GM21447 (cell line): ENCODE data around the gene WDR1.

Experiments
- ATAC-seq: cut with Tn5 transposase; IDR thresholded peaks from one replicate; pipeline ENCODE4 v1.9.1; 2021; ENCODE audit not compliant: unreplicated experiment

Gene WDR1

DNA sequence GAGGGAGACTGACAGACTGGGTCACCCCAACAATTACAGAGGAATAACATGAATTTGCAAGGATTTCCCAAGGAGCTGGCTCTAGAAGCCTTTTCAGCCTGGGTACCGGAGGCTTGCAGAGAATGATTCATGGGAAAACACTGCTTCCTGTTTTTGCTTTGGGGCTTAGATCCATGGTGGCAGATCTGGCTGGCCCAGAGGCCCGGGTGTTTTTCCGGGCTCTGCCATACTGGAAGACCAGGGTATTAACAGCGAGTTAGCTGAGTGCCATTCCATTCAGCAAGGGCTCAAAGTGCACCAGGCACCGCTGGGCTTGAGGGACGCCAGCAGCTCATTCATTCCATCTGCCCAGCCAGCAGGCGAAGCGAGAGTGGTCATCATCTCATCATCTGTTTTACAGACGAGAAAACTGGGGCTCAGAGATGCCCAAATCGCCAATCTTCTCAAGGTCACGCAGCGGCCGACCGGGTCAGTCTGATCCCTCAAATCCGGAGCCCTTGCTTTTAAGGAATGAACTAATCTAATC, 1.3 kb downstream of the WDR1 start:
- no peak for ATAC-seq

DNA sequence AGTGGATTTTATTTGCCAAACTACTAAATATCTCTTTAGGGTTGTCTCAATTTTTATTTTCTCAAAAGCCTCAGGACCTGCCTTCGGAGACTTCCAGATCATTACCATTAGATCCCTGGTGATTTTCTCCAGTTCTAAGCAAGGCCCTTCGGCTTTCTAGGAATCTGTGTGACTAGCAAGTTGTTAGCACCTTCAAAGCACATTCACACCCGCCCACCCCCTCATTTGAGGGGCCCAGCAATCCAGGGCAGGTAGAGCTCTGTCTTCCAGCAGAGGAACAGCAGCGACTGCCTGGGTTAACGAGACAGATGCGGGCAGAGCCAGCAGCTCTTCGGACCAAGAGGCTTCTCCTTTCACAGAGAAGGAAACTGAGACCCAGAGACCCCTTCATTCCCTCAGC, 2.0 kb downstream of the WDR1 start:
- ATAC-seq = no peak

DNA sequence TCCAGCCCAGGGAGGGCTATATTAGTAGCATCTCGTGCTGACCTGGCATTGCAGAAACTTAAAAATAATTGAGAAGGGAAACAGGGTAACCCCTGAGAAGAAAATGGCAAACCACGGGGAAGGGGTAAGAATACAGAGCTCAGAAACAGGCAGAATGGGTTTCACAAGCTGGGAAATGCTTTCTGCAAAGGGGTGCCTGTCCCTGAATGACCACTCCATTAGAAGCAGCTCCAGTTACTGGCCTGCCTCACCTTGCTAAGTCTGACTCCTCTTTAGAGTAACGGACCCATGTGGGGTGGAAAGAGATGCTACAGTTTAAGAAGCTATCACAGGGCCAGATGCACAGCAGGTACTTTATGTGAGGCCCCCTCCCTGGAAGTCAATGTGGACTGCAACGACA, 2.5 kb downstream of the WDR1 start:
- no peak for ATAC-seq

DNA sequence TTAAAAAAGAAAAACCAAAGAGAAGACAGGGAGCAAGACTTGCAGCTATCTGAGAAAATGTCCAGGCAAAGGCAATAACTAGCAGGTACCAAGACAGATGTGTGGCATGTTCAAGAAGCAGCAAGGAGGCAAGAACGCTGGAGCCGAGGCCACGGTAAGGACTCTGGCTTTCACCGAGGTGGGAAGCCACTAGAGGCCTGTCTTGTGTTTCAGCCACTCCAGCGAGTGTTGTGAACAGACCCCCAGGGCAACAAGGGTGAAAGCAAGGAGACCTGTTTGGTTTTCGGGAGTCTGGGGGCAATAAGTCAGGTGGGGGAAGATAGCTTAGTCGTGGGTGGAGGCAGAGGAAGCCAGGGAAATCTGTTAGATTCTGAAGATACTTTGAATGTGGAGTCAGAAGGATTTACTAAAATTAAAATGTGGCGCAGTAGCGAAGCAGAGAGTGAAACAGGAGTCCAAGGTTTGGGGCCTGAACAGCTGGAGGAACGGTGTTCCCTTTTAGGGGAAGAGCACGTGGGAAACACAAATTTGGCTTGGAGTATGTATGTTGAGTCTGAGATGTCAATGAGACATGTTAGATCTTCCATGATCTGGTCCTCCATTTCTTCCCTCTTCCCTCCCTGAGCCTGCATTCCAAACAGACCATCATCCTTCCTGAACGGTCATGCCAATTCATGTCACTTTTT, 3.1 kb downstream of the WDR1 start:
- ATAC-seq = no peak

DNA sequence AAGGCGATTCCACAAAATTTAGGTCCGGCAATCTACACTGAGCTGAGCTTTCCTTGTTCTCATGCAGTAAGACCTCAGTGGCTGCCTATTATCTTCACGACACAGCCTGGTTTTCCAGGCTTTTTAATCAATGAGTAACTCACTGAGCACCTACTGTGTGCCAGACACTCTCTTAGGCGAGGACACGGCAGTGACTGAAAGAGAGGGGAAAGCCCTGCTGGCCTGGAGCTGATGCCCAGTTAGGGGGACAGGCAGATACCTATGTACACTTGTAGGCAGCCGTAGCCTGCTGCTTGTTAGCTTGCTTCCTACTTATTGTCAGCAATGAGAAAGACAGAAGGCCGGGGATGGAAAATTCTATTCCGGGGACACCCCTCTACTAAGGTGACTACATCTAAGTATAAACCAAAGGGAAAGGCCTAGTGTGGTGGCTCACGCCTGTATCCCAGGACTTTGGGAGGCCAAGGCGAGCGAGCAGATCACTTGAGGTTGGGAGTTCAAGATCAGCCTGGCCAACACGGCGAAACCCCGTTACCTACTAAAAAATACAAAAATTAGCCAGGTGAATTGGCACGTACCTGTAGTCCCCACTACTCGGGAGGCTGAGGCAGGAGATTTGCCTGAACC, 3.8 kb downstream of the WDR1 start:
- no peak for ATAC-seq

DNA sequence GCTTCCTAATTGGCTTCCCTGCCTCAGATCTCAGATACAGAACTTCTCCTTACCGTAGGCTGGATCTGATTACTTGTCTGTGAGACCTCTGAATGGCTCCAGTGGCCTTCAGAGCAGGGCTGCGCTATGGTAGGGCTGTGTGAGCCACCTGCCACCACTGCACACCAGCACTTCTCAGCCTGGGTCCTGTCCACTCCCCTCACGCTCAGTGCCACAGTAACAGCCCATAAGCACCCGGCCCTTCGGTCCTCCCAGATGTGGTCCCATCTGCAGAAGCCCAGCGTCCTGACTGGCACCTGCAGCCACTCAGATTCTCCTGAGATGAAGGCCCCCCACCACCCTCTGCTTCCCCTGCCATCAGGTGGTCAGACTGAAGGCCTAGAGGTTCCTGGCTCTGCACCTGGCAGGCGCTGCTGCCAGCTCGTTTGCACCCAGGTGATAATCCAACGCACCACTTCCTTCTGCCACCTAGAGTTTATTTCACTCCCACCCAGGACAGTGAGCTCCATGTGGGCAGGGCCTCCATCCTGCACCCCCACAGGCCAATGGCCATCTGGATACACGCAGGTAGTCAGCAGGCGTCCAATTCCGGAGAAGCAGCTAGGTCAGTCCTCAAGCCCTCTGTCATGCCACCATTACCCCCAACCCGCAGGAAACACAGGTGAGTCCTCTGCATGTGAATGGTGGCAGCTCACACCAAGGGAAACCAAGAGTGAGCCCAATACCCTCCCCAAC, 5.4 kb downstream of the WDR1 start:
- ATAC-seq = no peak

DNA sequence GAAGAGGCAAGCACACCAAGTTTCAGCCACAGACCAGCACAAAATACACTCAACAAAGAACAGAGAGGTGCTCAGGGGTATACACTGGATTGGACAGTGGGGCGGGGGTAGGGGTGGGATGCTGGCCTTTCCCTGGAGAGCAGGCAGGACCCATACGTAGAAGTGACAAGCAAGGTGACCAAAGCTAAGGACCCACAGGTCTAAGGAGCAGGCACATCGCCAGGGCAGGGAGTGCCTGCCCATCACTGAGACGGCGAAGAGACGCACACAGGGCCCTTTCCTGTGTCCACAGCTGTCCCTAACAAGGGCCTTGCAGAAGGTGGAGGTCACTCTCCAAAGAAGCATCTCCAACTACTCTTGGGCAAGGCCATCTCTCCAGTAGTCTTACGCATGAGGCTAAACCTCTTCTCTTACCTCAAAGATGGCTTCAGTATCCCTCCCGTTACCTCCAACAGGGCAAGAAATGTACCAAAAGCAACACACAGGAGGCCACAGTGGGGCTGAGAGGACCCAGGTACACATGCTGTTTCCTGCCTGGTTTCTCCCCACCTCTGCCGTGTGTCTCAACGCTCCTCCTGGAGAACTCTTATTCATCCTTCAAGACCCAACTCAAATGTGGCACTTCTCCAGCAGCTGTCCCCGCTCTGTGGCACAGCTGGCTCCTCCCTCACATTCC, 6.5 kb downstream of the WDR1 start:
- no peak for ATAC-seq

DNA sequence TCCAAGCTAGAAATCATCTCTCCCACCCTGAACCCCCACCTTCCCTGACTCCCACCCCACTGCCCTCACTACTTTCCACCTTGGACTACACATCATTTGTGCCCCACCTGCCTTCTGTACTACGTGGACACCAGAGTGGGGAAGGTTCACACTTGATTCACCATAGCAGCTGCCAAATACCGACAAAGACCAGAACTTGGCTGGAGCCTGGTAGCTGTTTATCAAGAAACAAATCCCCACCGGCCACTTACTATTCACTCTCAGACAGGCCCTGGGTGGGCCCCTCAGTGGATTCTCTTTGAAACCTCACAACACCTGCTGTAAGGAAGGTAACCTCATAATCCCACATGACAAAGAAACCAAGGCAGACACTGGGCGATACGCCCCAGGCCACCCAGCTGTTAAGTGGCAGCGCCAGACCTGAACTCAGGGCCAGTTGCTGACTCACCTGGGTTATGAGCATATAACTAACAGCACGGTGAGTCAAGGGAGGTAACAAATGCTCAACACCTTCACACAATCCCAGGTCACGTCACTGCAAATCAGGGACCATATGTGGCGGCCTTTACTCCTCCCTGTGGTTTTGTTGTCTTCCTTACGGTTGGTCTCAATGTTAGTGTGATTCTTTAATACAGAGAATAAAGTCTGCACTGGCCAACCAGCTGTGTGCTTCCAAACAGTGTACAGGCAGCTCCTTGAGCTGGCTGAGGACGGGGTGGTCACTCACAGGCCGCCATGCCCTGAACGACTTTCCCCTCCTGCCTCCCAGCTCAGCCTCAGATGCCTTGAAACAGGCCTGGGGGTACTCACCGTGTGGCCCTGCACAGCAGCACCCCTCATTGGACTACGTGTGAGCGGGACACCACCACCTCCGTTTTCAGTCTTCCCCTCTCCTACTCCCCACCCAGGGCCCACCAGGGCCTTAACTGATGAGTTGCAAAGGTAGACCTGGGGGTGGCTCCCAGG, 7.5 kb downstream of the WDR1 start:
- ATAC-seq = no peak

DNA sequence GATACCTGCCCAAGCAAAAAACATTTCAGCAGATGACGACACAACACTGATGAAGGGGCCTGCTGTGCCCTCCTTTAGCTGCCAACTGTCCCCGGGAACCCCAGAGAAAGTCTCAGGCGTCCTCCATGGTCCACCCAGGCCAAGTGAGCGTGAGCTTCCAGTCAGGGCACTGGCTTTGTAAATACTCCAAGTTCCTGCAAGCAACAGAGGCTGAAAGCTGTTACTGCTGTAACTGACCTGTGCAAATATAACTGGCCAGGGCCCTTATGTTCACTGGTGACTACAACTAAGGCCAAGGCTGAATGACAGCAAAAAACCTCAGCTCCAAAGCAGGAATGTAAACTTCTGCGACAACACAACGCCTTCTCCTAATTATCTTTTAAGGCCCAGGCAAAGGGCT, 8.2 kb downstream of the WDR1 start:
- ATAC-seq = no peak

DNA sequence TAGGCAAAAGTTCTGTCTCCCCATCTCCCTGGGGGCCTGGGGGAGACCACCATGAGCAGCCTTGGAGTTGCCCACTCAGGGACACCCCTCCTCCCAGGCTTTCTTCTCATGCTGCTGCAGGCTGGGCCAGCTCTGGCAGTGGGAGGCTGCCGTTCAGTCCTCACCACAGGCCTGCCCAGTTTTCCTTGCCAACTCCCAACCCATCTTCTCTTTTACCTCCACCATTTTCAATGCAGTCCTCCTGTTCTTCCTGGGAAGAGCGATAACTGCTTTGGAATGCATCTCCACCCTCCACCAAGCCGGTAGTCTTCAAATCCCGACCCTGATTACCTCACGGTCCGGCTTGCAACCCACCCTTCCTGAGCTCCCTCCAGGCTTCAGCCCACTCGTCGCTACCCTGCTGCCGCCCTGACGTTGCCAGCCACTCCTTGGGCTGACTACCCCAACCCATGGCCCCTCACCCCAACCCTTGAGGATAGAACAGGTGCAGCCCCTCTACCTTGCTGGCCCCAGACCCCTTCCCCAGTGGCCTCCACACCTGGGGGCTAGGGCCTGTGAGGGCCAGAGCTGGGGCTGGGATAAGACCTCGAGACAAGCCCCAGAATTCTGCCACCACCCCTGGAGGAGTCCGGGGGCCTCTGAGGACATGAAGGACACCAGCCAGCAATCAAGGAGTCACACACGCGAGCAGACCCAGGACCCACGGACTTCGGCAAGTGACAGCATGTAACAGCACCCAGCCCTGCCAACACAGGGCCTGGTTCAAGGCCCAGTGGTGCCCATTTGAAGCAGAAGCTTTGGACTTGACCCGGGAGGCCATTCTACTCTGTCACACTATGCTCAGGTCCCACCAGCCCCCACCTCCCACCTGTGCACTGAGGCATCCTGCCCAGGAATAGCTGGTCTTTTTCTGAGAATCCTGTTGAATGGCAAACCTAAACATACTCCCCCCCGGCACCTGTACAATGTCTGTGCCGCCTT, 9.2 kb downstream of the WDR1 start:
- ATAC-seq = no peak

DNA sequence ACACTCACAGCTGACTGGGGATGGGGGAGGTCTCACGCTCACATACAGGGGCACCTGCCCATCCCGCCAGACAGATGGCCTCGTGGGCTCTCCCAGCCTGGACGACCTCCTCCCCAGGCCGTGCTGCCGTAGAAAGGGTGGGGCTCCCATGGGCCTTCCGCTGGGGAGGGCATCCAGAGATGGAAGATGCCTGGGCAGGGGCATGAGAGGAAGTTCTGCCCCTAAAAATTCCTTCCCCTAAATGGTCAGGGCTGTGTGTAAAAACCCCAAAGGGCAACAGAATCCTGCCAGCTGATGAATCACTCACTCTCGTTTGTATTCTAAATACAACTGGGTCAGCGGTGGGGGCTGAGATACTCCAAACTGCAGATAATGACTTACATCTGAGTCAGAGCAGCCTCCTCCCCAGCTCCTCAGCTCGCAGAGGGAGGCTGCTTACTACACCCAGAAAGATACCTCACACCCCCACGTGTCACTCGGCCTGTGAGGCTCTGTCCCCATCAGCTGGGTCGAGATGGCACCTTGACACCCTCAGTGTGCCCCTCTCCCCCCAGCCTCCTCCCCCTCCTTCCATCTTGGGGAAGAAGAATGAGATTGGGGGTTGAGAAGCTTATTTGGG, 10.1 kb downstream of the WDR1 start:
- no peak for ATAC-seq

DNA sequence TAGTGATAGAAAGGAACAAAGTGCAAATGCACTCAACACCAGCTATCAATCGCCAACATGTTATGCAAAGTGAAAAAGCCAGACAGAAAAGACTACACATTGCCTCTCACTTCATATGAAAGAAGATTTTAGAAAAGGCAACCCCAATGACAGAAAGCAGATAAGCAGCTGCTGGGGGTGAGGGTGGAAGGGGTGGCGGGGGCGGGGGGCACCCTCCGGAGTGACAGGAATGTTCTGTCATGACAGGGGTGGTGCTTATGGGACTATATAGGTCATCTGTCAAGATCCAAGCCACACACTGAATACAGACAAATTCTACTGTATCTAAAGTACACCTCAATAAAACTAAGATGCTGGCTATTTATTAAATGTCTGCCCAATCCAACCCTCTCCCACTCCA, 10.7 kb downstream of the WDR1 start:
- ATAC-seq = no peak

DNA sequence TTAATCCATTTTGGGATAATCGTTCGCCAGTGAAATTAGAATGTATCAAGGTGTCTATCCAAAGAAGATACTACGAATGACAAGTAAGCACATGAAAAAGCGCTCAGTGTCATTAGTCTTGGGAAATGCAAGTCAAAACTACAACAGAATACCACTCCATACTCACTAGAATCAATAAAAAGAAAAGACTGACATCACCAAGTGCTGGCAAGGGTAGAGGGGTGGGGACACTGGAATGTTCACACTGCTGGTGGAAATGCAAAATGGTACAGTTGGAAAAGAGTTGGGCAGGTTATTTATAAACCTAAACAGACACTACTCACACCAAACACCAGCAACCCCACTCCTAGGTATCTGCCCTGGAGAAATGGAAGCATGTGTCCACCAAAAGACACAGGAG, 11.2 kb downstream of the WDR1 start:
- no peak for ATAC-seq

DNA sequence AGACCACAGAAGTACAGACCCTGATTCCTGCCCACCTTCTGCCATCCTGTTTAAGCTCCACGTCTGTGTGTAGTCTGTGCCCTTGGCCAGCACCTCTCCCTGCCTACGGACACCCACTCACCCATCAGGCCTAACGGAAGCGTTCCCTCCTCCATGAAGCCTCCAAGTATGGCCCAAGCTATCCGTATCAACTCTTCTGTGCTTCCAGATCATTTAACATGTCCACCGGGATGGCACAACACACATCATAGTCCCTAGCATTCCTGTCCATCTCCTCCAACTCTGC, 11.7 kb downstream of the WDR1 start:
- ATAC-seq = no peak

DNA sequence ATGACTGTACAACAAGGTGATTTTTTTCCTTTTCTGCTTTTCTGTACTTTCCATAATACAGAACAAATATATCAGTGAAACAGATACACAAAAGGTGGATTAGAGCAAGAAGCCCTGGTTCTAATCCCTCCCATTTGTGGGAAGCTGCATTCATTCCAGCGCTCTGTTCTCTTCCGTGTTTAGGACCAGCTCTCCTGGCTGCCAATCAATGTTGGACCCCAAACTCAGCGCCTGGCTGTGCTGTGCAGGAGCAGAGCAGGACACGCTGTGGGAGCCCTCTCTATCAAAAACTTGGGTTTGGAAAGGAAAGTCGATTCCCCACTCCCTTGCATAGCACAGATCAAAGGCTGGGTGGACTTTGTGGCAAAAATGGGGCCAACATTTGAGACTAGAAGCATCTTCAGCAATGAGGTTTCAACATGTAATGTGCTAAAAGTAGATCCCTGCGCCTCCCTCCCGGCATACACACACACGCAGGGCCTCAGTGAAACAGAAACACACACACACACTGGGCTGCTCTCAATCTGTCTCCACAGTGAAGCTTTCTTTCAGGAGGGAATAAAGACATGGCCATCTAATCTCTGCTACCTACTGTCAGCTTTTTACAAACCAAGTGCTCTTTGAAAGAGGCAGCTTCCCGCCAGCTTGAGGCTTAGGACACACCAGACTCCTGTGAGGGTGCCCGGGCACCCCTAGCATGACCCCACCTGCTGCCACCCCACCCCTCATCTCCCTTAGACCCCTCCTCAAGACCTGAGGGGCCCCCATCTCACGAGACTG, 12.2 kb downstream of the WDR1 start:
- no peak for ATAC-seq

DNA sequence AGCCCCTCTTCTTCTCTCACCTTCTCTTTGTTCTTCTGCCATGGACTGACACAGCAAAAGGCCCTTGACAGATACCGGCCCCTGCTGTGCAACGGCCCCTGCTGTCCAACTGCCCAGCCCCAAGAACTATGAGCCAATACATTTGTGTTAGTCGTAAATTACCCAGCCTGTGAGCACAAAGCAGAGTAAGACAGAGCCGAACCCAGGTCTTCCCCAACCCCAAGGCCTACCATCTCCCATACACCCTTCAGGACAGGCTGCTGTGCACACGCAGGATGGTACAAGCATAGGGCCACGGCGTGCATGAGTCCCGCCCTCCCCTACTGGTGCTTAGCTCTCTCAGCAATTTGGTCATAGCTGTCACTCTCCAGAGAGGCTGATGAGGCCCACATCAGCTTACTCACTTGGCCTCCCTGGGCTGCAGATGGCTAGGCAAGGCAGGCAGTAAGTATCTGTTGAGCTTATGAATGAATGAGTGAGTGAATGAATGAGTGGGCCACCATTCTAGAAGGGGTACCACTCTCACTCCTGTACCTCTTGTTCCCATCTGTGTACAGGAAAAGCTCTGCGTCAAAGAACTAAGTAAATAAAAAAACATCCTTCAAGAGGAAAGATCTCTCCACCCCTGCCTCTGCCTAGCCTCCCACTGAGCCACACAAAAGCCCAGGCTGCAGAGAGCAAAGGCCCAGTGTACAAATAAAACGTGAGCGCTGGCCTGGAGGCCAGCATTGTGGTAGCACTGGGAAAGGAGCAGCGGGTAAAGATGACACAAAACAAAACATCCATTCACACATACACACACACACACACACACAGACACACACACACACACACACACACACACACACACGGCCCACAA, 13.9 kb downstream of the WDR1 start:
- ATAC-seq = no peak
